PC-9 (cell line): Measurements from ENCODE around the gene PAM.

ENCODE experiments used
- CTCF ChIP-seq: fragments of 200-600 bp; sonication (generic); conservative IDR thresholded peaks from 2 replicates; pipeline ENCODE4 v1.6.1; 2017; ENCODE audit warnings: mixed run types, antibody characterized with exemption, mild to moderate bottlenecking, moderate library complexity
- EZH2 ChIP-seq: fragments of 200-600 bp; sonication (generic); IDR thresholded peaks from 2 replicates; pipeline ENCODE4 v1.8.0; 2017; ENCODE audit warnings: antibody characterized with exemption, low read depth

GRCh38 chr5:102819634-102820033 lies 64.5 kb downstream of the PAM start:
- TF ChIP-seq CTCF (no peak), EZH2 (no peak)
